Hair follicle dermal papilla cell (primary cell): ENCODE results near the gene HMGB4. TPM values are rescaled to one million over a fixed set of nuclear protein-coding genes. Genes with fewer than 3 reads are reported as not detected.

ENCODE experiments used
- total RNA-seq: library from RNA; depleted of rRNA; stranded (reverse); fragments of >200 nt; gene quantifications from 2 replicates; pipeline ENCODE4 v1.2.3, GENCODE V29; 2012

Gene HMGB4, protein sequence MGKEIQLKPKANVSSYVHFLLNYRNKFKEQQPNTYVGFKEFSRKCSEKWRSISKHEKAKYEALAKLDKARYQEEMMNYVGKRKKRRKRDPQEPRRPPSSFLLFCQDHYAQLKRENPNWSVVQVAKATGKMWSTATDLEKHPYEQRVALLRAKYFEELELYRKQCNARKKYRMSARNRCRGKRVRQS
- total RNA-seq, result not detected in 2 replicates

DNA sequence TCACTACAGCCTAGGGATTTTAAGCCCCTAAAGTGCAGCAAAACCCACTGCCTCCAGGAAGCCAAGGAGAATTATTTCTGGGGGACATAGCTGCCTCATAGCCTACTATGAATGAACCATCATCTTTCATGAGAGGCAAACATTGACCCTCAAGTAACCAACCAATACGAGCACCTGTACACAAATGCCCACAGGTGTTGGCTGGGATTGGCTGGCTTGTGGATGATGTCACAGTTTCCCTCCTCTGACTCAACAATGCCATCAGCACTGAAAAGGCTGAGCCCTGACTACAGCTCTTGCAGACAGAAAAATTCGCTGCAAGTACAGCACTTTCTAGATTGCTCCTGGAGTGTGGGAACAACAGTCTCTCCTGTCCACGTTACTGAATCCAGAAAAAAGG is at the start of gene HMGB4:
Gene HMGB4 (plus strand): TSS at position 301 of the 400 bp plus-strand sequence. CDS start 113 bp downstream, outside the sequence.

